Kidney (tissue), 14 donors: ENCODE measurements around the gene B4GALT2. TPM values are rescaled to one million over a fixed set of nuclear protein-coding genes. Genes with fewer than 3 reads are reported as not detected.

Source experiments
- DNase-seq, 5 donors: peaks; one replicate each; pipeline ENCODE4 v3.0.0-alpha.2; 2013 to 2020
- FAIRE-seq: peaks from 2 replicates; lab custom pipeline; 2012; peaks lifted over from hg19 to GRCh38; lab: Jason Lieb, UNC
- H3K27ac ChIP-seq, 2 donors: one replicate each; pipeline ENCODE4 v1.7.0; 2013; ENCODE audit warnings: low read depth in 2 of 2, low read length in 2 of 2, inconsistent platforms in 1 of 2
- H3K27me3 ChIP-seq: one replicate; pipeline ENCODE4 v1.7.1; 2013; ENCODE audit warnings: low read length, inconsistent platforms; ENCODE audit not compliant: control insufficient read depth, insufficient read depth
- H3K36me3 ChIP-seq, 3 donors: one replicate each; pipeline versions ENCODE4 v1.7.0 to v1.7.1; 2013; ENCODE audit warnings: low read length in 3 of 3, control low read depth in 1 of 3, inconsistent platforms in 1 of 3; ENCODE audit not compliant: insufficient read depth in 3 of 3, control insufficient read depth in 2 of 3
- H3K4me1 ChIP-seq, 3 donors: one replicate each; pipeline versions ENCODE4 v1.7.0 to v1.7.1; 2013; ENCODE audit warnings: low read length in 3 of 3, inconsistent platforms in 1 of 3, low read depth in 1 of 3; ENCODE audit not compliant: control insufficient read depth in 2 of 3, insufficient read depth in 2 of 3
- H3K4me3 ChIP-seq, 3 donors: one replicate each; pipeline versions ENCODE4 v1.7.0 to v1.8.1; 2013; ENCODE audit warnings: low read length in 3 of 3, control low read depth in 1 of 3, inconsistent platforms in 1 of 3
- H3K9ac ChIP-seq, 3 donors: one replicate each; pipeline versions ENCODE4 v1.7.0 to v1.7.1; 2013; ENCODE audit warnings: low read length in 3 of 3, control low read depth in 1 of 3, inconsistent platforms in 1 of 3
- H3K9me3 ChIP-seq, 3 donors: one replicate each; pipeline versions ENCODE4 v1.7.0 to v1.7.1; 2013; ENCODE audit warnings: low read length in 3 of 3, control low read depth in 1 of 3, inconsistent platforms in 1 of 3; ENCODE audit not compliant: control insufficient read depth in 2 of 3, insufficient read depth in 1 of 3
- intact Hi-C: fragments of 100-400 bp; cut with DNase I; formaldehyde crosslinking; loops from one replicate; pipeline ENCODE4 v1.11.1; 2022
- polyA plus RNA-seq: library from polyadenylated mRNA; stranded (reverse); fragments of 350-450 nt; fragmentation: Illumina TruSeq; extraction: RNeasy Lipid Tissue Mini Kit (QIAGEN cat#74804); gene quantifications from one replicate; pipeline ENCODE4 v1.2.3, GENCODE V29; 2014; ENCODE audit warnings: low read depth, low replicate concordance; ENCODE audit not compliant: insufficient read depth
- total RNA-seq: library from RNA; stranded (reverse); fragmentation: NEBNext Ultra II Directional; extraction: Animal tissue kit (Norgen Biotek cat#: 25700); gene quantifications from one replicate; pipeline ENCODE4 v1.2.1, GENCODE V29; 2021
- TF ChIP-seq, protein P1 (sequence below): IDR thresholded peaks from 3 replicates; pipeline ENCODE4 v1.5.1; 2012; ENCODE audit warnings: mild to moderate bottlenecking, moderate library complexity, borderline replicate concordance; ENCODE audit not compliant: insufficient read depth; ENCODE audit errors: extremely low read depth
- donor health status: control.
- donor health status: control.
- donor health status: control.
- donor health status: control.
- donor health status: control.
- donor health status: DM: yes; HTN: yes; CAD: no.
- donor health status: Normal renal cell carcinoma (clear cell type).

The B4GALT2 gene
- total and polyA plus RNA-seq, 2 donors from 2014 or later, result 25.1 to 32.5 TPM

DNA sequence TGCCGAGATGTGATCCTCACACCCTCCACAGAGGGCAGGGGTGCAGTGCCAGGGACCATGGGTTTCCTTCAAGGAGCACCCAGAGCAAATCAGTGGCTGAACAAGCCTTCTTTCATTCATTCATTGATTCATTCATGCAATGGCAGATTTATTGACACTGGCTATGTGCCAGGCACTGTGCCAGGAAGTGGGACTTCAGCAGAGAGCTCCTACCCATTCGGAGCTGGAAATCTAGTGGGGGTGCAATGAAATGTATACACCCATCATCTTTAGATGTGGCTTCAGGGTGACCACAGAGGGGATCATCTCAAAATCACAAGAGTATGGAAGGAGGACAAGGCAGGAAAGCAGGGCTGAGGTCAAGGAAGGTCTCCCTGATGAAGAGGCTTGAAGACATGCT is 33.4 kb downstream of the B4GALT2 start:
- no peaks in the 10 kb centered on the region for H3K4me1 ChIP-seq
- FAIRE-seq (no peak), DNase-seq (no peak)
- no peaks in the 10 kb centered on the region for H3K36me3 ChIP-seq
- H3K27me3 ChIP-seq, result no peaks in the 10 kb centered on the region
- H3K4me3 ChIP-seq, result no peak overlapping the region
- no peaks in the 10 kb centered on the region for H3K9me3 ChIP-seq
- H3K9ac ChIP-seq, result no peak overlapping the region
- intact Hi-C loops, result no loop called here
- no peak overlapping the region for H3K27ac ChIP-seq
- TF ChIP-seq, protein P1, sequence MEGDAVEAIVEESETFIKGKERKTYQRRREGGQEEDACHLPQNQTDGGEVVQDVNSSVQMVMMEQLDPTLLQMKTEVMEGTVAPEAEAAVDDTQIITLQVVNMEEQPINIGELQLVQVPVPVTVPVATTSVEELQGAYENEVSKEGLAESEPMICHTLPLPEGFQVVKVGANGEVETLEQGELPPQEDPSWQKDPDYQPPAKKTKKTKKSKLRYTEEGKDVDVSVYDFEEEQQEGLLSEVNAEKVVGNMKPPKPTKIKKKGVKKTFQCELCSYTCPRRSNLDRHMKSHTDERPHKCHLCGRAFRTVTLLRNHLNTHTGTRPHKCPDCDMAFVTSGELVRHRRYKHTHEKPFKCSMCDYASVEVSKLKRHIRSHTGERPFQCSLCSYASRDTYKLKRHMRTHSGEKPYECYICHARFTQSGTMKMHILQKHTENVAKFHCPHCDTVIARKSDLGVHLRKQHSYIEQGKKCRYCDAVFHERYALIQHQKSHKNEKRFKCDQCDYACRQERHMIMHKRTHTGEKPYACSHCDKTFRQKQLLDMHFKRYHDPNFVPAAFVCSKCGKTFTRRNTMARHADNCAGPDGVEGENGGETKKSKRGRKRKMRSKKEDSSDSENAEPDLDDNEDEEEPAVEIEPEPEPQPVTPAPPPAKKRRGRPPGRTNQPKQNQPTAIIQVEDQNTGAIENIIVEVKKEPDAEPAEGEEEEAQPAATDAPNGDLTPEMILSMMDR, result no peak

DNA sequence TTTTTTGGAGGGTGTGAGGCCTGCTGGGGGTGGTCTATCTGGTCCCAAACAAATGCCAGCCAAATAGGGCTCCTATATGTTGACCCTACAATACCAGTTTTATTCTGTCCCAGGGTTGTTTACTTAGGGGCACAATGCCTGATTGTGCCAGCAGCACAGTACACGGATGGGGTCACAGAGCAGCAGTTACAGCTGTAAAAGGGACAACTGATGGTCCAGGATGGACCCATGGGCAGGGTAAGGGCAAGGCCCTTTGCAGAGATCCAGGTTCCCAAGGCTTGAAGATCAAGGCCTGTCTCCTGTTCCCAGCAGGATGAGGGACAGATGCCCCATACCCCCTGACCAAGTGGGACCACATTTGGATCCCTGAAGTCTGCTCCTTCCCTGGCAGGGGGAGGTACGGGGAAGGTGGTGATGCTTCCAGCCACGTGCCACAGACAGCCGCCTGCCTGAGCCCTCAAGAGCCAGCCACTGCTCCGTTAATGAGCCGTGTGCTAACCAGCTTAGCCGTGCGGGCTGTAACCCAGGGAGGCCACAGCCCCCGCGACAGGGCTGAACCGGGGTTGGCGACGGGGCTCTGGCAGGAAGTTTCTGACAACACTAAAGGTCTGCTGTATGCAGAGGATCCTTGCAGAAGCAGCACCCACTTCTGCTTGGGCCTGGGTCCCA is 34.1 kb downstream of the B4GALT2 start:
- intact Hi-C loops, result no loop called here
- TF ChIP-seq, protein P1, result no peak
- no peaks in the 10 kb centered on the region for H3K36me3 ChIP-seq
- H3K4me1 ChIP-seq, result no peaks in the 10 kb centered on the region
- no peak overlapping the region for H3K27ac ChIP-seq
- H3K9me3 ChIP-seq, result no peaks in the 10 kb centered on the region
- no peaks in the 10 kb centered on the region for H3K27me3 ChIP-seq
- H3K9ac ChIP-seq, result no peak overlapping the region
- no peak overlapping the region for H3K4me3 ChIP-seq
- peak in 3 of 5 donors; percentile 72 to 81 (median 77) for DNase-seq
- no peak for FAIRE-seq

DNA sequence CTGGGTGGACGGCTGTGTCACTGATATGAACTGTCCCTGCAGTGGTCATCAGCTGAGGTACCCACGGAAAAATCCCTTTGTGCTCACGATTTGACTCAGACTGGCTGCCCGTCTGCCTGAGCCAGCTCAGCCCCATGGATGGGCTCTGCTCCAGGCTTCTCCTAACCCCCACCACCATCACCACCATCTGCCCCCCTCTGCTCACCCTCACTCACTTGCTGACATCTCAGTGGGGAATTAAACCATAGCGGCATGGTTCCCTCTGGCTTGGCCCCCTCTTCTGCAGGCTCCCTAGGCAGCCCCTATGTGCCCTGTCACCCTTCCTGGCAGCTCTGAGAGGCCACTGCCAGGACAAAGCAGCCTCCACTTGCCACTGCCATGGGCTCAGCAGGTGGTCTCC is 34.9 kb downstream of the B4GALT2 start:
- intact Hi-C loops, result no loop called here
- FAIRE-seq, result no peak

More for the DNA sequence above, 34.9 kb downstream of the B4GALT2 start:
- Histone ChIP-seq H3K9ac (no peak overlapping the region), H3K4me1 (no peaks in the 10 kb centered on the region), H3K27ac (no peak overlapping the region), H3K4me3 (no peak overlapping the region), H3K36me3 (no peaks in the 10 kb centered on the region), H3K27me3 (no peaks in the 10 kb centered on the region), H3K9me3 (no peaks in the 10 kb centered on the region)
- no peak for DNase-seq
- TF ChIP-seq, protein P1, result no peak
